Activated CD4-positive, CD25-positive, alpha-beta regulatory T cell treated with anti-CD3 and anti-CD28 coated beads, Interleukin-2, amount 50 U/mL, for 72 hours (primary cell): Measurements from ENCODE around the gene KIF26B.

Experiments
- DNase-seq: peaks from one replicate; pipeline ENCODE4 v3.0.0; 2021

Gene KIF26B

GRCh38 chr1:245608271-245608670 lies 453.5 kb downstream of the KIF26B start:
- DNase-seq, result no peak

- no peak for DNase-seq
These were observed 454.8 kb downstream of the KIF26B start for GRCh38 chr1:245609354-245610150.

GRCh38 chr1:245611251-245611650 lies 456.5 kb downstream of the KIF26B start:
- DNase-seq, result no peak

- no peak for DNase-seq
These were observed 459.7 kb downstream of the KIF26B start for GRCh38 chr1:245614476-245614875.

- no peak for DNase-seq
These were observed 460.2 kb downstream of the KIF26B start for GRCh38 chr1:245615001-245615400.

- no peak for DNase-seq
These were observed 466.8 kb downstream of the KIF26B start for GRCh38 chr1:245621589-245621988.

GRCh38 chr1:245622332-245623014 lies 467.7 kb downstream of the KIF26B start:
- DNase-seq, result no peak

GRCh38 chr1:245641384-245641783 lies 486.6 kb downstream of the KIF26B start:
- DNase-seq, result no peak

- no peak for DNase-seq
These were observed 490.6 kb downstream of the KIF26B start for GRCh38 chr1:245645406-245645805.

- DNase-seq, result no peak
These were observed 491.1 kb downstream of the KIF26B start for GRCh38 chr1:245645894-245646293.

GRCh38 chr1:245648749-245649522 lies 494.2 kb downstream of the KIF26B start:
- no peak for DNase-seq

- no peak for DNase-seq
These were observed 494.9 kb downstream of the KIF26B start for GRCh38 chr1:245649666-245650065.

- DNase-seq, result no peak
These were observed 495.7 kb downstream of the KIF26B start for GRCh38 chr1:245650441-245650960.

- no peak for DNase-seq
These were observed 496.3 kb downstream of the KIF26B start for GRCh38 chr1:245651093-245651492.

- no peak for DNase-seq
These were observed 497.3 kb downstream of the KIF26B start for GRCh38 chr1:245652116-245652515.

- DNase-seq, result no peak
These were observed 498.1 kb downstream of the KIF26B start for GRCh38 chr1:245652660-245653427.

- DNase-seq, result no peak
These were observed 499.8 kb downstream of the KIF26B start for GRCh38 chr1:245654460-245655050.

GRCh38 chr1:245656189-245656717 lies 501.5 kb downstream of the KIF26B start:
- DNase-seq, result no peak

GRCh38 chr1:245657371-245657770 lies 502.6 kb downstream of the KIF26B start:
- DNase-seq, result no peak

GRCh38 chr1:245663373-245663772 lies 508.6 kb downstream of the KIF26B start:
- no peak for DNase-seq

- no peak for DNase-seq
These were observed 509.1 kb downstream of the KIF26B start for GRCh38 chr1:245663841-245664240.

GRCh38 chr1:245666412-245666811 lies 511.6 kb downstream of the KIF26B start:
- DNase-seq, result no peak
